HEK293 (cell line): ENCODE measurements around the gene AP3S2.
"Not testable (repeated sequence)": the region's sequence is repeated elsewhere in the genome, so short reads cannot be mapped to it uniquely, and the experiment has no call there.

ENCODE experiments used
- MEIS1 ChIP-seq: sonication (generic); formaldehyde crosslinking; IDR thresholded peaks from 2 replicates; pipeline ENCODE4 v1.8.1; 2022; ENCODE audit warnings: missing genetic modification reagents, mild to moderate bottlenecking, borderline replicate concordance
- SETDB1 ChIP-seq: IDR thresholded peaks from one replicate; pipeline ENCODE4 v1.6.1; 2017; ENCODE audit warnings: mild to moderate bottlenecking, low read length, moderate library complexity, mixed read lengths; ENCODE audit not compliant: insufficient read length
- ZNF114 ChIP-seq: fragments of 450-650 bp; formaldehyde crosslinking; IDR thresholded peaks from 2 replicates; pipeline ENCODE4 v1.5.0; 2017; ENCODE audit warnings: missing biosample characterization, missing genetic modification characterization
- ZNF311 ChIP-seq: fragments of 450-650 bp; formaldehyde crosslinking; IDR thresholded peaks from 2 replicates; pipeline ENCODE4 v1.5.1; 2017; ENCODE audit warnings: missing biosample characterization, missing genetic modification characterization, borderline replicate concordance
- ZNF362 ChIP-seq: fragments of 450-650 bp; formaldehyde crosslinking; IDR thresholded peaks from 2 replicates; pipeline ENCODE4 v1.5.1; 2016; ENCODE audit warnings: missing biosample characterization, missing genetic modification characterization
- TF ChIP-seq, protein P1 (sequence below): fragments of 450-650 bp; formaldehyde crosslinking; IDR thresholded peaks from 2 replicates; pipeline ENCODE4 v1.5.1; 2016; ENCODE audit warnings: missing biosample characterization, missing genetic modification characterization
- TF ChIP-seq, protein P2 (sequence below): fragments of 450-650 bp; formaldehyde crosslinking; IDR thresholded peaks from 2 replicates; pipeline ENCODE4 v1.5.1; 2016; ENCODE audit warnings: missing biosample characterization, missing genetic modification characterization
- TF ChIP-seq, protein P3 (sequence below): fragments of 450-650 bp; formaldehyde crosslinking; IDR thresholded peaks from 2 replicates; pipeline ENCODE4 v1.5.1; 2016; ENCODE audit warnings: missing biosample characterization, missing genetic modification characterization

- not testable (repeated sequence) for TF ChIP-seq ZNF114; SETDB1; ZNF311; ZNF362 (tag by site-specific recombination); MEIS1 (CRISPR knock-in tag)
- TF ChIP-seq, protein P1, sequence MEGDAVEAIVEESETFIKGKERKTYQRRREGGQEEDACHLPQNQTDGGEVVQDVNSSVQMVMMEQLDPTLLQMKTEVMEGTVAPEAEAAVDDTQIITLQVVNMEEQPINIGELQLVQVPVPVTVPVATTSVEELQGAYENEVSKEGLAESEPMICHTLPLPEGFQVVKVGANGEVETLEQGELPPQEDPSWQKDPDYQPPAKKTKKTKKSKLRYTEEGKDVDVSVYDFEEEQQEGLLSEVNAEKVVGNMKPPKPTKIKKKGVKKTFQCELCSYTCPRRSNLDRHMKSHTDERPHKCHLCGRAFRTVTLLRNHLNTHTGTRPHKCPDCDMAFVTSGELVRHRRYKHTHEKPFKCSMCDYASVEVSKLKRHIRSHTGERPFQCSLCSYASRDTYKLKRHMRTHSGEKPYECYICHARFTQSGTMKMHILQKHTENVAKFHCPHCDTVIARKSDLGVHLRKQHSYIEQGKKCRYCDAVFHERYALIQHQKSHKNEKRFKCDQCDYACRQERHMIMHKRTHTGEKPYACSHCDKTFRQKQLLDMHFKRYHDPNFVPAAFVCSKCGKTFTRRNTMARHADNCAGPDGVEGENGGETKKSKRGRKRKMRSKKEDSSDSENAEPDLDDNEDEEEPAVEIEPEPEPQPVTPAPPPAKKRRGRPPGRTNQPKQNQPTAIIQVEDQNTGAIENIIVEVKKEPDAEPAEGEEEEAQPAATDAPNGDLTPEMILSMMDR (tag by site-specific recombination), result not testable (repeated sequence)
- TF ChIP-seq, protein P2, sequence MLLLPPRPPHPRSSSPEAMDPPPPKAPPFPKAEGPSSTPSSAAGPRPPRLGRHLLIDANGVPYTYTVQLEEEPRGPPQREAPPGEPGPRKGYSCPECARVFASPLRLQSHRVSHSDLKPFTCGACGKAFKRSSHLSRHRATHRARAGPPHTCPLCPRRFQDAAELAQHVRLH (tag by site-specific recombination), result not testable (repeated sequence)
- TF ChIP-seq, protein P3, sequence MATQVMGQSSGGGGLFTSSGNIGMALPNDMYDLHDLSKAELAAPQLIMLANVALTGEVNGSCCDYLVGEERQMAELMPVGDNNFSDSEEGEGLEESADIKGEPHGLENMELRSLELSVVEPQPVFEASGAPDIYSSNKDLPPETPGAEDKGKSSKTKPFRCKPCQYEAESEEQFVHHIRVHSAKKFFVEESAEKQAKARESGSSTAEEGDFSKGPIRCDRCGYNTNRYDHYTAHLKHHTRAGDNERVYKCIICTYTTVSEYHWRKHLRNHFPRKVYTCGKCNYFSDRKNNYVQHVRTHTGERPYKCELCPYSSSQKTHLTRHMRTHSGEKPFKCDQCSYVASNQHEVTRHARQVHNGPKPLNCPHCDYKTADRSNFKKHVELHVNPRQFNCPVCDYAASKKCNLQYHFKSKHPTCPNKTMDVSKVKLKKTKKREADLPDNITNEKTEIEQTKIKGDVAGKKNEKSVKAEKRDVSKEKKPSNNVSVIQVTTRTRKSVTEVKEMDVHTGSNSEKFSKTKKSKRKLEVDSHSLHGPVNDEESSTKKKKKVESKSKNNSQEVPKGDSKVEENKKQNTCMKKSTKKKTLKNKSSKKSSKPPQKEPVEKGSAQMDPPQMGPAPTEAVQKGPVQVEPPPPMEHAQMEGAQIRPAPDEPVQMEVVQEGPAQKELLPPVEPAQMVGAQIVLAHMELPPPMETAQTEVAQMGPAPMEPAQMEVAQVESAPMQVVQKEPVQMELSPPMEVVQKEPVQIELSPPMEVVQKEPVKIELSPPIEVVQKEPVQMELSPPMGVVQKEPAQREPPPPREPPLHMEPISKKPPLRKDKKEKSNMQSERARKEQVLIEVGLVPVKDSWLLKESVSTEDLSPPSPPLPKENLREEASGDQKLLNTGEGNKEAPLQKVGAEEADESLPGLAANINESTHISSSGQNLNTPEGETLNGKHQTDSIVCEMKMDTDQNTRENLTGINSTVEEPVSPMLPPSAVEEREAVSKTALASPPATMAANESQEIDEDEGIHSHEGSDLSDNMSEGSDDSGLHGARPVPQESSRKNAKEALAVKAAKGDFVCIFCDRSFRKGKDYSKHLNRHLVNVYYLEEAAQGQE (tag by site-specific recombination), result not testable (repeated sequence)
Observed at GRCh38 chr15:89939377-89939776, 45.6 kb upstream of the AP3S2 start.
